ENCODE results near the gene SAC3D1. TPM values are rescaled to one million over a fixed set of nuclear protein-coding genes. Genes with fewer than 3 reads are reported as not detected.
A peak's percentile ranks its signal among the peaks of the same experiment; 100 is the strongest.

SAC3D1 gene
- total RNA-seq, 2 donors from 2014 or later, result 5.4 to 6.8 TPM

DNA sequence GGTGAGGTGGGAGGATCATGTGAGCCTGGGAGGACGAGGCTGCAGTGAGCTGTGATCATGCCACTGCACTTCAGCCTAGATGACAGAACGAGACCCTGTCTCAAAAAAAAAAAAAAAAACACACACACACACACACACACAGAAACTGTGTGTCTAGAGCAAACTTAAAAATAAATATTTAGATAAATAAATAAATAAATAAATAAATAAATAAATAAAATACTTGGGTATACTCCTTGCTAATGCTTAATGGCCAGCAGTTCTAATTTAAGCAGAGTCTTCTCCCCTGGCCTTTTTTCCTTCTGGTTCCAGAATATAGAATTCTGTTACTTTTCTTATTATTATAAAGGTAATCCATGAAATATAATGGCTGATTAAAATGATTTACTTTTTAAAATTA, 32.1 kb upstream of the SAC3D1 start:
- DNase-seq (ENCODE audit: low spot score), result no peak
- H3K36me3 ChIP-seq, result no peaks in the 10 kb centered on the region
- TF ChIP-seq, protein P1, sequence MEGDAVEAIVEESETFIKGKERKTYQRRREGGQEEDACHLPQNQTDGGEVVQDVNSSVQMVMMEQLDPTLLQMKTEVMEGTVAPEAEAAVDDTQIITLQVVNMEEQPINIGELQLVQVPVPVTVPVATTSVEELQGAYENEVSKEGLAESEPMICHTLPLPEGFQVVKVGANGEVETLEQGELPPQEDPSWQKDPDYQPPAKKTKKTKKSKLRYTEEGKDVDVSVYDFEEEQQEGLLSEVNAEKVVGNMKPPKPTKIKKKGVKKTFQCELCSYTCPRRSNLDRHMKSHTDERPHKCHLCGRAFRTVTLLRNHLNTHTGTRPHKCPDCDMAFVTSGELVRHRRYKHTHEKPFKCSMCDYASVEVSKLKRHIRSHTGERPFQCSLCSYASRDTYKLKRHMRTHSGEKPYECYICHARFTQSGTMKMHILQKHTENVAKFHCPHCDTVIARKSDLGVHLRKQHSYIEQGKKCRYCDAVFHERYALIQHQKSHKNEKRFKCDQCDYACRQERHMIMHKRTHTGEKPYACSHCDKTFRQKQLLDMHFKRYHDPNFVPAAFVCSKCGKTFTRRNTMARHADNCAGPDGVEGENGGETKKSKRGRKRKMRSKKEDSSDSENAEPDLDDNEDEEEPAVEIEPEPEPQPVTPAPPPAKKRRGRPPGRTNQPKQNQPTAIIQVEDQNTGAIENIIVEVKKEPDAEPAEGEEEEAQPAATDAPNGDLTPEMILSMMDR (IDR thresholded peaks at IDR 0.05), result no peak

GRCh38 chr11:65013130-65013887, 27.7 kb upstream of the SAC3D1 start:
- no peaks in the 10 kb centered on the region for H3K27me3 ChIP-seq
- DNase-seq (ENCODE audit: low spot score), result peak; percentile 96
- H3K27ac ChIP-seq, result peak overlapping the region; percentile 97 to 100
- TF ChIP-seq, protein P1 (IDR thresholded peaks at IDR 0.05), result peak; percentile 68 to 70
- H3K4me1 ChIP-seq, result peaks cover 0 to 27% of the 10 kb centered on the region in 2 donors
- H3K36me3 ChIP-seq, result no peaks in the 10 kb centered on the region
- no peaks in the 10 kb centered on the region for H3K9me3 ChIP-seq
- peak overlapping the region; percentile 65 to 85 for H3K4me3 ChIP-seq

More for the DNA sequence above, 32.1 kb upstream of the SAC3D1 start:
- H3K27me3 ChIP-seq, result no peaks in the 10 kb centered on the region
- peaks cover 0 to 7% of the 10 kb centered on the region in 2 donors for H3K4me1 ChIP-seq
- H3K4me3 ChIP-seq, result no peak overlapping the region
- no peak overlapping the region for H3K27ac ChIP-seq
- no peaks in the 10 kb centered on the region for H3K9me3 ChIP-seq

DNA sequence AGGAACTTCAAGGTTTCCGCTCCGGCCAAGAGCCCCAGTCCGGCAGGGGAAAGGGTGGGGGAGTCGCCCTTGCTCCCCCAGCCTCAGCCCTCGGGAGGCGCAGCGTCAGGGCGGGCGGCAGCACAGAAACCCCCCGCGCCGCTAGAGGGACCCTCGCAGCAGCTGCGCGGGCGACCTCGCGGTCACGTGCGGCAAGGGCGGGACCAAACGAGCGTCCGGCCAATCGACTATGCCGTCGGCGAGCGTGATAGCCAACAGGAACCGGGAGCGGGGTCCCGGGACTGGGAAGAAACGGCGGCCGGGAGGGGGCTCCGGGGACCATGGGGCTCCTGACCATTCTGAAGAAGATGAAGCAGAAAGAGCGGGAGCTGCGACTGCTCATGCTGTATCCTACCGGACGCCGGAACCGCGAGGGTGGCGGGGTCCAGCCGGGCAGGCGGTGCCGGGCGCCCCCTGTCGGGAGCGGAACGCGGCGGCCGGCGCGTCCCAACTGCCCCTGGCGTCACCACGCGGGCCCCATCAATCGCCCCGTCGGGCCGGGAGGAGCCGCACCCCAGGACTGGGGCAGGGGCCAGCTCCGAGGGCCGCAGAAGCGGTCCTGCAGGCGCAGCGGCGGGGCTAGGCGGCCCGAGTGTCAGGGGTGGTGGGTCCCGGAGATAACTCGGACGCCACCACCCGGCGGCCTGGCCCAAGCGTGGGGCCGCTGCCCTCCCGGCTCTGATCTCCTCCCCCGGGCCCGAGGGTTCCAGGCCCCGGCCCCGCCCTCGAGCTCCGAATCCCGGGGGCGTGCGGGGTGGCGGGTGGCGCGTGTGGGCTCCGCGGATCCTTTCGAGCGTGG, 26.9 kb upstream of the SAC3D1 start, which contains the start of gene ARL2:
TSS of gene ARL2 (plus strand) at position 273 of the 838 bp plus-strand sequence. CDS start at position 321, 48 bp downstream.
- peak within 1 kb of the TSS; percentile 97 to 100 for H3K27ac ChIP-seq
- H3K9me3 ChIP-seq, result no peaks in the 10 kb centered on the region
- DNase-seq (ENCODE audit: low spot score), result peak; percentile 90
- H3K4me1 ChIP-seq, result peaks cover 0 to 27% of the 10 kb centered on the region in 2 donors
- peaks cover 6% of the 10 kb centered on the region for H3K36me3 ChIP-seq
- TF ChIP-seq, protein P1 (IDR thresholded peaks at IDR 0.05), result peak; percentile 86 to 87
- peak within 1 kb of the TSS; percentile 65 to 85 for H3K4me3 ChIP-seq
- no peaks in the 10 kb centered on the region for H3K27me3 ChIP-seq

DNA sequence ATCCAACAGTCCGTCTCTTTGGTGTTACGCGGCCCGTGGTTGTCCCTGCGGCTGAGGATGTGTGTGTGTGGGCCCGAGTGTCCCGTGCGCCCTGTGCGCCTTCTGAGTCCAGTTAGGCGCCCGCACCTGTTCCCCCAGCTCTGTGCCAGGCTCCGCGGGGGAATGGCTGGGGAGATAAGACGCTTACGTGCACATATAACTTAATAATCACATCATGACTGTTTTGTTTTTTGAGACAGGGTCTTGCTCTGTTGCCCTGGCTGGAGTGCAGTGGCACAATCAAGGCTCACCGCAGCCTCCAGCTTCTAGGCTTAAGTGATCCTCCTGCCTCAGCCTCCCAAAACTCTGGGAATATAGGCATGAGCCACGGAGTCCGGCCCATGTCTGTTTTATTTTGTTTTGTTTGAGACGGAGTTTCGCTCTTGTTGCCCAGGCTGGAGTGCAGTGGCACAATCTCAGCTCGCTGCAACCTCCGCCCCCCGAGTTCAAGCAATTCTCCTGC, 26.2 kb upstream of the SAC3D1 start:
- TF ChIP-seq, protein P1 (IDR thresholded peaks at IDR 0.05), result no peak
- H3K27me3 ChIP-seq, result no peaks in the 10 kb centered on the region
- no peaks in the 10 kb centered on the region for H3K9me3 ChIP-seq
- H3K4me3 ChIP-seq, result peak overlapping the region; percentile 65 to 85
- H3K27ac ChIP-seq, result peak overlapping the region; percentile 97 to 100
- DNase-seq (ENCODE audit: low spot score), result peak; percentile 63
- peaks cover 0 to 27% of the 10 kb centered on the region in 2 donors for H3K4me1 ChIP-seq
- H3K36me3 ChIP-seq, result peaks cover 10% of the 10 kb centered on the region

DNA sequence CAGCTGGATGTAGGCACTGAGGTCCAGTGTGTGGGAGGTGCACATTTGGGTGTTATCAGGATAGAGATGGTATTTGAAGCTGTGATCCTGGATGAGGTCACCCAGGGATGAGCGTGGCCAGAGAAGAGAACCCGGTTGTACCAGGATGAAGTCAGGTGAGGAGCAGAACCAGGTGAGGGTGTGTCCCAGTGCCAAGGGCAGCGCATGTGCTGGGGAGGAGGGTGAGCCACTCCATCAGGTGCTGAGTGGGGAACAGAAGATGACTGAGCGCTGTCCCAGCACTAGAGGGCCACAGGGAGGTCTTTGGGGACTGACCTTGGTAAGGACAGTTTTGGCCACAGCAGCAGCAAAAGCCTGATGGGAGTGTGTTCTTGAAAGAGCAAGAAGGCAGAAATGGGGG, 24.3 kb upstream of the SAC3D1 start:
- Histone ChIP-seq H3K27ac (no peak overlapping the region), H3K36me3 (peaks cover 21% of the 10 kb centered on the region), H3K9me3 (no peaks in the 10 kb centered on the region), H3K4me3 (no peak overlapping the region), H3K4me1 (peaks cover 0 to 27% of the 10 kb centered on the region in 2 donors), H3K27me3 (no peaks in the 10 kb centered on the region)
- TF ChIP-seq, protein P1 (IDR thresholded peaks at IDR 0.05), result no peak
- no peak for DNase-seq (ENCODE audit: low spot score)

Measured in right atrium auricular region (tissue), 2 donors.